H9 (cell line): ENCODE measurements around the gene ZNF414. TPM values are rescaled to one million over a fixed set of nuclear protein-coding genes. Genes with fewer than 3 reads are reported as not detected.

ENCODE experiments used
- DNase-seq: peaks from one replicate; pipeline ENCODE4 v3.0.0-alpha.2; 2017
- H2AFZ ChIP-seq: one replicate; pipeline ENCODE4 v1.6.1; 2013; ENCODE audit warnings: mild to moderate bottlenecking, low read length, control low read depth, moderate library complexity
- H2AK5ac ChIP-seq: 2 replicates; pipeline ENCODE4 v1.6.1; 2013; ENCODE audit warnings: low read length, control low read depth, mixed read lengths; ENCODE audit not compliant: insufficient read length
- H2BK120ac ChIP-seq: one replicate; pipeline ENCODE4 v1.6.1; 2013; ENCODE audit warnings: low read depth, mild to moderate bottlenecking, low read length, control low read depth, inconsistent platforms; ENCODE audit not compliant: poor library complexity, severe bottlenecking
- H2BK12ac ChIP-seq: 2 replicates; pipeline ENCODE4 v1.6.1; 2013; ENCODE audit warnings: low read length, control low read depth, mixed read lengths, low read depth; ENCODE audit not compliant: insufficient read length
- H2BK15ac ChIP-seq: 2 replicates; pipeline ENCODE4 v1.6.1; 2013; ENCODE audit warnings: low read depth, low read length, control low read depth
- H2BK20ac ChIP-seq: one replicate; pipeline ENCODE4 v1.6.1; 2013; ENCODE audit warnings: low read depth, mild to moderate bottlenecking, low read length, control low read depth, inconsistent platforms; ENCODE audit not compliant: poor library complexity, severe bottlenecking
- H2BK5ac ChIP-seq: 2 replicates; pipeline ENCODE4 v1.6.1; 2013; ENCODE audit warnings: low read length, control low read depth, mixed read lengths; ENCODE audit not compliant: insufficient read length
- H3K14ac ChIP-seq: 2 replicates; pipeline ENCODE4 v1.6.1; 2013; ENCODE audit warnings: low read length, control low read depth; ENCODE audit not compliant: insufficient read depth
- H3K18ac ChIP-seq: 2 replicates; pipeline ENCODE4 v1.6.1; 2013; ENCODE audit warnings: low read depth, mild to moderate bottlenecking, mixed read lengths, low read length, control low read depth; ENCODE audit not compliant: insufficient read length
- H3K23ac ChIP-seq: 2 replicates; pipeline ENCODE4 v1.6.1; 2013; ENCODE audit warnings: low read length, control low read depth, mixed read lengths, low read depth; ENCODE audit not compliant: insufficient read length
- H3K23me2 ChIP-seq: 2 replicates; pipeline ENCODE4 v1.6.1; 2013; ENCODE audit warnings: low read depth, mild to moderate bottlenecking, mixed read lengths, low read length, control low read depth; ENCODE audit not compliant: insufficient read length, poor library complexity, severe bottlenecking
- H3K27ac ChIP-seq: 2 replicates; pipeline ENCODE4 v1.5.1; 2013; ENCODE audit warnings: low read length, control low read depth, mixed read lengths, low read depth; ENCODE audit not compliant: insufficient read length
- H3K27me3 ChIP-seq: 2 replicates; pipeline ENCODE4 v1.6.1; 2013; ENCODE audit warnings: low read length, control low read depth, inconsistent platforms; ENCODE audit not compliant: insufficient read depth
- H3K4ac ChIP-seq: 2 replicates; pipeline ENCODE4 v1.6.1; 2013; ENCODE audit warnings: low read depth, mild to moderate bottlenecking, control low read depth, inconsistent platforms, low read length, moderate library complexity
- H3K4me1 ChIP-seq: 2 replicates; pipeline ENCODE4 v1.6.1; 2013; ENCODE audit warnings: low read length, control low read depth, inconsistent platforms; ENCODE audit not compliant: insufficient read depth
- H3K4me2 ChIP-seq: 2 replicates; pipeline ENCODE4 v1.6.1; 2013; ENCODE audit warnings: low read length, control low read depth, mixed read lengths; ENCODE audit not compliant: insufficient read length, insufficient read depth
- H3K56ac ChIP-seq: 2 replicates; pipeline ENCODE4 v1.6.1; 2013; ENCODE audit warnings: low read depth, mild to moderate bottlenecking, mixed read lengths, low read length, control low read depth; ENCODE audit not compliant: insufficient read length
- H3K79me1 ChIP-seq: 2 replicates; pipeline ENCODE4 v1.6.1; 2013; ENCODE audit warnings: low read depth, mild to moderate bottlenecking, moderate library complexity, low read length, control low read depth, inconsistent platforms; ENCODE audit not compliant: insufficient read depth, poor library complexity, severe bottlenecking
- H3K79me2 ChIP-seq: 2 replicates; pipeline ENCODE4 v1.6.1; 2013; ENCODE audit warnings: low read length, control low read depth, inconsistent platforms; ENCODE audit not compliant: insufficient read depth
- H3K9ac ChIP-seq: 2 replicates; pipeline ENCODE4 v1.6.1; 2013; ENCODE audit warnings: low read length, control low read depth, mixed read lengths; ENCODE audit not compliant: insufficient read length; ENCODE audit errors: extremely low read depth
- H3K9me3 ChIP-seq: one replicate; pipeline ENCODE4 v1.6.1; 2013; ENCODE audit warnings: low read depth, low read length, inconsistent platforms; ENCODE audit not compliant: control insufficient read depth
- H3T11ph ChIP-seq: one replicate; pipeline ENCODE4 v1.6.1; 2013; ENCODE audit warnings: mild to moderate bottlenecking, low read length, control low read depth, inconsistent platforms
- H4K20me1 ChIP-seq: one replicate; pipeline ENCODE4 v1.6.1; 2013; ENCODE audit not compliant: control insufficient read depth, insufficient read length, insufficient read depth
- H4K5ac ChIP-seq: 2 replicates; pipeline ENCODE4 v1.6.1; 2013; ENCODE audit warnings: low read depth, mild to moderate bottlenecking, mixed read lengths, low read length, control low read depth; ENCODE audit not compliant: insufficient read length
- H4K8ac ChIP-seq: replicated peaks from 2 replicates; pipeline ENCODE4 v1.6.1; 2013; ENCODE audit warnings: low read length, control low read depth, mixed read lengths, low read depth; ENCODE audit not compliant: insufficient read length
- H4K91ac ChIP-seq: 2 replicates; pipeline ENCODE4 v1.6.1; 2013; ENCODE audit warnings: low read depth, mild to moderate bottlenecking, moderate library complexity, mixed read lengths, low read length, control low read depth; ENCODE audit not compliant: insufficient read length
- H3K27ac Mint-ChIP-seq, 3 experiments: 2 replicates in 2 of 3; 3 replicates in 1 of 3; pipeline ENCODE4 v1.8.0; 2020 to 2021; ENCODE audit warnings: mixed read lengths in 3 of 3, mild to moderate bottlenecking in 1 of 3, moderate library complexity in 1 of 3
- H3K27me3 Mint-ChIP-seq: 2 replicates; pipeline ENCODE4 v1.8.0; 2021; ENCODE audit warnings: low read depth, mild to moderate bottlenecking, moderate library complexity, mixed read lengths
- H3K36me3 Mint-ChIP-seq, 3 experiments: 2 replicates in 2 of 3; 3 replicates in 1 of 3; pipeline ENCODE4 v1.8.0; 2020 to 2021; ENCODE audit warnings: low read depth in 3 of 3, mixed read lengths in 3 of 3; ENCODE audit not compliant: insufficient read depth in 1 of 3
- H3K4me1 Mint-ChIP-seq, 2 experiments: 2 replicates each; pipeline ENCODE4 v1.8.0; 2020; ENCODE audit warnings: mixed read lengths in 2 of 2
- H3K4me3 Mint-ChIP-seq, 2 experiments: 2 replicates in 1 of 2; 3 replicates in 1 of 2; pipeline ENCODE4 v1.8.0; 2020 to 2021; ENCODE audit warnings: mild to moderate bottlenecking in 2 of 2, mixed read lengths in 2 of 2, moderate library complexity in 1 of 2
- H3K9me3 Mint-ChIP-seq, 2 experiments: 2 replicates in 1 of 2; 3 replicates in 1 of 2; pipeline ENCODE4 v1.8.0; 2020; ENCODE audit warnings: mild to moderate bottlenecking in 2 of 2, mixed read lengths in 2 of 2, moderate library complexity in 1 of 2
- CTCF ChIP-seq: fragments of 200-600 bp; sonication (generic); conservative IDR thresholded peaks from 3 replicates; pipeline ENCODE4 v1.8.0; 2021; ENCODE audit warnings: antibody characterized with exemption, mild to moderate bottlenecking
- WGBS: extraction: QIAGEN DNeasy Blood & Tissue Kit; methylation state at CpG from one replicate; pipeline ENCODE4 v1.1.7; 2013; ENCODE audit warnings: missing lambda C conversion rate, low lambda C conversion rate, mixed read lengths; ENCODE audit not compliant: insufficient read length; ENCODE audit errors: extremely low coverage; 5-methylcytosine and 5-hydroxymethylcytosine counted together
- total RNA-seq: library from RNA; stranded (reverse); gene quantifications from 2 replicates; pipeline ENCODE4 v1.2.1, GENCODE V29; 2021

Gene ZNF414
- total RNA-seq, 1 experiment from 2014 or later: 29.3 TPM

GRCh38 chr19:8512115-8512967 lies 1.6 kb downstream of the ZNF414 start:
- Histone ChIP-seq H3K4ac (no peak overlapping the region), H2AK5ac (no peak overlapping the region), H3K27me3 (no peaks in the 10 kb centered on the region), H4K91ac (no peak overlapping the region), H3K14ac (no peak overlapping the region; the same call in 1 of the 2 replicates), H3K4me2 (no peak overlapping the region), H4K8ac (no peak overlapping the region), H3K23me2 (peaks cover 9% of the 10 kb centered on the region), H3K18ac (peak overlapping the region; percentile 11), H3K27ac (no peak overlapping the region), H3K79me1 (no peaks in the 10 kb centered on the region), H2AFZ (no peak overlapping the region), H3T11ph (no peak overlapping the region), H3K9ac (no peak overlapping the region), H3K4me1 (no peaks in the 10 kb centered on the region; the same call in 1 of the 2 replicates), H3K23ac (no peak overlapping the region), H2BK120ac (no peak overlapping the region), H2BK12ac (no peak overlapping the region), H3K9me3 (no peaks in the 10 kb centered on the region), H2BK5ac (no peak overlapping the region), H4K20me1 (no peaks in the 10 kb centered on the region), H2BK15ac (no peak overlapping the region), H2BK20ac (no peak overlapping the region), H4K5ac (no peak overlapping the region), H3K56ac (no peak overlapping the region), H3K79me2 (no peaks in the 10 kb centered on the region)
- Mint-ChIP-seq H3K4me3 (peak overlapping the region; percentile 54 to 74; a peak in 4 of 5 replicates), H3K9me3 (no peaks in the 10 kb centered on the region), H3K4me1 (peaks cover 7 to 22% of the 10 kb centered on the region in 2 experiments), H3K27ac (peak overlapping the region; percentile 93 to 98 (median 94)), H3K27me3 (no peaks in the 10 kb centered on the region; the same call in 1 of the 2 replicates), H3K36me3 (peaks cover 2 to 10% (median 7%) of the 10 kb centered on the region in 3 experiments; a peak in 3 of 7 replicates)
- WGBS: no CpG with 5 or more reads among the region's 22 CpGs
- peak; percentile 88 for DNase-seq
- TF ChIP-seq CTCF: no peak
